ENCODE results near the gene ZNF611.
"Not testable (repeated sequence)": the region's sequence is repeated elsewhere in the genome, so short reads cannot be mapped to it uniquely, and the experiment has no call there.

Gene ZNF611

GRCh38 chr19:52692431-52693008, 42.3 kb downstream of the ZNF611 start:
- H3K4me1 ChIP-seq (ENCODE audit: control insufficient read depth, insufficient read depth, low read length) = peaks cover 9% of the 10 kb centered on the region; the same call in 1 of the 2 replicates
- H3K36me3 ChIP-seq (ENCODE audit: control insufficient read depth, insufficient read depth, low read length) = no peaks in the 10 kb centered on the region
- H3K4me3 ChIP-seq (ENCODE audit: low read depth, low read length) = no peak overlapping the region
- no peak overlapping the region for H3K27ac ChIP-seq (ENCODE audit: low read depth, low read length)
- H3K9me3 ChIP-seq (ENCODE audit: control insufficient read depth, insufficient read depth, low read depth, low read length) = no peaks in the 10 kb centered on the region; the same call in 1 of the 2 replicates
- H3K27me3 ChIP-seq (ENCODE audit: control insufficient read depth, insufficient read depth, low read length) = no peaks in the 10 kb centered on the region
- no peak overlapping the region for H3K9ac ChIP-seq (ENCODE audit: low read length)

GRCh38 chr19:52691737-52692136, 43.1 kb downstream of the ZNF611 start:
- Histone ChIP-seq H3K9ac (ENCODE audit: low read length) (no peak overlapping the region), H3K4me1 (ENCODE audit: control insufficient read depth, insufficient read depth, low read length) (peaks cover 9% of the 10 kb centered on the region; the same call in 1 of the 2 replicates), H3K9me3 (ENCODE audit: control insufficient read depth, insufficient read depth, low read depth, low read length) (no peaks in the 10 kb centered on the region; the same call in 1 of the 2 replicates), H3K36me3 (ENCODE audit: control insufficient read depth, insufficient read depth, low read length) (no peaks in the 10 kb centered on the region), H3K4me3 (ENCODE audit: low read depth, low read length) (no peak overlapping the region), H3K27ac (ENCODE audit: low read depth, low read length) (peak overlapping the region; percentile 47; the same call in 1 of the 2 replicates), H3K27me3 (ENCODE audit: control insufficient read depth, insufficient read depth, low read length) (no peaks in the 10 kb centered on the region)

- H3K9ac ChIP-seq (ENCODE audit: low read length) = peak overlapping the region; percentile 74
- peaks cover 9% of the 10 kb centered on the region; the same call in 1 of the 2 replicates for H3K4me1 ChIP-seq (ENCODE audit: control insufficient read depth, insufficient read depth, low read length)
- H3K36me3 ChIP-seq (ENCODE audit: control insufficient read depth, insufficient read depth, low read length) = no peaks in the 10 kb centered on the region
- H3K27me3 ChIP-seq (ENCODE audit: control insufficient read depth, insufficient read depth, low read length) = no peaks in the 10 kb centered on the region
- peak overlapping the region; percentile 47; the same call in 1 of the 2 replicates for H3K27ac ChIP-seq (ENCODE audit: low read depth, low read length)
- peak overlapping the region; percentile 86 for H3K4me3 ChIP-seq (ENCODE audit: low read depth, low read length)
- H3K9me3 ChIP-seq (ENCODE audit: control insufficient read depth, insufficient read depth, low read depth, low read length) = no peaks in the 10 kb centered on the region; the same call in 1 of the 2 replicates
Measured at GRCh38 chr19:52691215-52691610, 43.6 kb downstream of the ZNF611 start.

GRCh38 chr19:52690369-52691214, 44.3 kb downstream of the ZNF611 start:
- no peaks in the 10 kb centered on the region for H3K27me3 ChIP-seq (ENCODE audit: control insufficient read depth, insufficient read depth, low read length)
- H3K9me3 ChIP-seq (ENCODE audit: control insufficient read depth, insufficient read depth, low read depth, low read length) = no peaks in the 10 kb centered on the region; the same call in 1 of the 2 replicates
- H3K4me1 ChIP-seq (ENCODE audit: control insufficient read depth, insufficient read depth, low read length) = peaks cover 9% of the 10 kb centered on the region; the same call in 1 of the 2 replicates
- peak overlapping the region; percentile 86 for H3K4me3 ChIP-seq (ENCODE audit: low read depth, low read length)
- H3K9ac ChIP-seq (ENCODE audit: low read length) = peak overlapping the region; percentile 88
- no peaks in the 10 kb centered on the region for H3K36me3 ChIP-seq (ENCODE audit: control insufficient read depth, insufficient read depth, low read length)
- peak overlapping the region; percentile 47; the same call in 1 of the 2 replicates for H3K27ac ChIP-seq (ENCODE audit: low read depth, low read length)

GRCh38 chr19:52689843-52690368, 44.9 kb downstream of the ZNF611 start:
- Histone ChIP-seq H3K9me3 (ENCODE audit: control insufficient read depth, insufficient read depth, low read depth, low read length) (no peaks in the 10 kb centered on the region; the same call in 1 of the 2 replicates), H3K4me1 (ENCODE audit: control insufficient read depth, insufficient read depth, low read length) (peaks cover 9% of the 10 kb centered on the region; the same call in 1 of the 2 replicates), H3K36me3 (ENCODE audit: control insufficient read depth, insufficient read depth, low read length) (no peaks in the 10 kb centered on the region; the same call in 1 of the 2 replicates), H3K9ac (ENCODE audit: low read length) (peak overlapping the region; percentile 88), H3K4me3 (ENCODE audit: low read depth, low read length) (peak overlapping the region; percentile 86), H3K27me3 (ENCODE audit: control insufficient read depth, insufficient read depth, low read length) (no peaks in the 10 kb centered on the region), H3K27ac (ENCODE audit: low read depth, low read length) (peak overlapping the region; percentile 42; the same call in 1 of the 2 replicates)

- not testable (repeated sequence) for H3K4me1 ChIP-seq (ENCODE audit: control insufficient read depth, insufficient read depth, low read length); H3K27me3 ChIP-seq (ENCODE audit: control insufficient read depth, insufficient read depth, low read length); H3K36me3 ChIP-seq (ENCODE audit: control insufficient read depth, insufficient read depth, low read length); H3K9me3 ChIP-seq (ENCODE audit: control insufficient read depth, insufficient read depth, low read depth, low read length); H3K27ac ChIP-seq (ENCODE audit: low read depth, low read length)
- Histone ChIP-seq H3K4me3 (ENCODE audit: low read depth, low read length) (peak overlapping the region; percentile 86), H3K9ac (ENCODE audit: low read length) (peak overlapping the region; percentile 88)
Measured at GRCh38 chr19:52688925-52689796, 45.7 kb downstream of the ZNF611 start.

GRCh38 chr19:52688335-52688734, 46.5 kb downstream of the ZNF611 start:
- no peaks in the 10 kb centered on the region for H3K27me3 ChIP-seq (ENCODE audit: control insufficient read depth, insufficient read depth, low read length)
- H3K36me3 ChIP-seq (ENCODE audit: control insufficient read depth, insufficient read depth, low read length) = peaks cover 5% of the 10 kb centered on the region
- H3K4me1 ChIP-seq (ENCODE audit: control insufficient read depth, insufficient read depth, low read length) = peaks cover 9% of the 10 kb centered on the region; the same call in 1 of the 2 replicates
- H3K27ac ChIP-seq (ENCODE audit: low read depth, low read length) = no peak overlapping the region
- no peaks in the 10 kb centered on the region for H3K9me3 ChIP-seq (ENCODE audit: control insufficient read depth, insufficient read depth, low read depth, low read length)
- 0 out of 2 replicates have a peak overlapping the region, but pooled peaks have one; percentile 13 for H3K4me3 ChIP-seq (ENCODE audit: low read depth, low read length)
- no peak overlapping the region for H3K9ac ChIP-seq (ENCODE audit: low read length)

- Histone ChIP-seq H3K9me3 (ENCODE audit: control insufficient read depth, insufficient read depth, low read depth, low read length) (no peaks in the 10 kb centered on the region), H3K4me3 (ENCODE audit: low read depth, low read length) (no peak overlapping the region), H3K36me3 (ENCODE audit: control insufficient read depth, insufficient read depth, low read length) (peaks cover 9% of the 10 kb centered on the region), H3K27me3 (ENCODE audit: control insufficient read depth, insufficient read depth, low read length) (no peaks in the 10 kb centered on the region), H3K4me1 (ENCODE audit: control insufficient read depth, insufficient read depth, low read length) (peaks cover 9% of the 10 kb centered on the region; the same call in 1 of the 2 replicates), H3K9ac (ENCODE audit: low read length) (no peak overlapping the region), H3K27ac (ENCODE audit: low read depth, low read length) (no peak overlapping the region)
Measured at GRCh38 chr19:52687684-52688083, 47.2 kb downstream of the ZNF611 start.

GRCh38 chr19:52685811-52686210, 49.0 kb downstream of the ZNF611 start:
- no peaks in the 10 kb centered on the region for H3K27me3 ChIP-seq (ENCODE audit: control insufficient read depth, insufficient read depth, low read length)
- no peak overlapping the region for H3K4me3 ChIP-seq (ENCODE audit: low read depth, low read length)
- no peaks in the 10 kb centered on the region for H3K9me3 ChIP-seq (ENCODE audit: control insufficient read depth, insufficient read depth, low read depth, low read length)
- peaks cover 3% of the 10 kb centered on the region; the same call in 1 of the 2 replicates for H3K4me1 ChIP-seq (ENCODE audit: control insufficient read depth, insufficient read depth, low read length)
- peaks cover 14% of the 10 kb centered on the region for H3K36me3 ChIP-seq (ENCODE audit: control insufficient read depth, insufficient read depth, low read length)
- no peak overlapping the region for H3K9ac ChIP-seq (ENCODE audit: low read length)
- H3K27ac ChIP-seq (ENCODE audit: low read depth, low read length) = no peak overlapping the region

GRCh38 chr19:52681216-52681615, 53.6 kb downstream of the ZNF611 start:
- H3K4me3 ChIP-seq (ENCODE audit: low read depth, low read length); H3K4me1 ChIP-seq (ENCODE audit: control insufficient read depth, insufficient read depth, low read length): not testable (repeated sequence)
- peaks cover 27% of the 10 kb centered on the region for H3K36me3 ChIP-seq (ENCODE audit: control insufficient read depth, insufficient read depth, low read length)

More at GRCh38 chr19:52681216-52681615, 53.6 kb downstream of the ZNF611 start:
- H3K27me3 ChIP-seq (ENCODE audit: control insufficient read depth, insufficient read depth, low read length); H3K9ac ChIP-seq (ENCODE audit: low read length); H3K27ac ChIP-seq (ENCODE audit: low read depth, low read length): not testable (repeated sequence)
- H3K9me3 ChIP-seq (ENCODE audit: control insufficient read depth, insufficient read depth, low read depth, low read length) = peaks cover 12% of the 10 kb centered on the region; the same call in 1 of the 2 replicates

Data from HUES6 (cell line).